OCI-LY3 (cell line): ENCODE results near the gene TSPAN31.

ENCODE experiments used
- EZH2phosphoT487 ChIP-seq: fragments of 200-600 bp; shearing (Covaris generic); IDR thresholded peaks from 2 replicates; pipeline ENCODE4 v1.6.1; 2018; ENCODE audit warnings: antibody characterized with exemption, mixed run types, low read depth
- TF ChIP-seq, protein P1 (sequence below): fragments of 200-600, 300-600 bp; sonication (generic); IDR thresholded peaks from 2 replicates; pipeline ENCODE4 v1.5.1; 2014; ENCODE audit warnings: antibody characterized with exemption, low read length, low read depth

DNA sequence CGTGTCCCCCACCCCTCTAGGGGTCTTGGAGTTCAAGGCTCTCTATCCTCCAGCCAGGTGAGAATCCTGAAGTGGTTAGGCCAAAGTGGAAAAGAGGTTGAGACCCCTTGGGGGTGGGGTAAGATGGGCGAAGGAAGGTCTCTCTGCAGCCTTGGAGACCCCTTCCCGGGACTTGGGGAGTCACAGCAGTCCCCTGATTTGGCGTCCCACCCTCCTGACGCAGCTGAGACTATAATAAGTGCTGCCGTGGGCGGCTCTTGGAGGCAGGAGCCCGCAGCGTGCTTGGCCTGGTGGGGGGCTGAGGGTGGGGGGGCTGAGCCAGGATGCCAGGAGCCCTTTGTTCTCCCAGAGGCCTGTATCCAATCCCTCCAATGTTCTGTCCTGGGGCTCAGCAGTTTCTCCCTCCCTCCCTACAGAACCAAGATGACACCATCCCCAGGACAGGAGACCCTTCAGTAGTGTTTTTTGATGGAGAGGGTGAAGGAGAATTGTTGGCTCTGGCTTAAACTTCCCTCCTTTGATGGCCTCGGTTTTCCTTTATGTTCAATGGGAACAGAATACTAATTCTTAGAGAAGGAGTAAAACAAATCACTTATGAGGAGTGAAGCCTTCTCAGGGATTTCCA, 4.8 kb upstream of the TSPAN31 start:
- TF ChIP-seq, protein P1, sequence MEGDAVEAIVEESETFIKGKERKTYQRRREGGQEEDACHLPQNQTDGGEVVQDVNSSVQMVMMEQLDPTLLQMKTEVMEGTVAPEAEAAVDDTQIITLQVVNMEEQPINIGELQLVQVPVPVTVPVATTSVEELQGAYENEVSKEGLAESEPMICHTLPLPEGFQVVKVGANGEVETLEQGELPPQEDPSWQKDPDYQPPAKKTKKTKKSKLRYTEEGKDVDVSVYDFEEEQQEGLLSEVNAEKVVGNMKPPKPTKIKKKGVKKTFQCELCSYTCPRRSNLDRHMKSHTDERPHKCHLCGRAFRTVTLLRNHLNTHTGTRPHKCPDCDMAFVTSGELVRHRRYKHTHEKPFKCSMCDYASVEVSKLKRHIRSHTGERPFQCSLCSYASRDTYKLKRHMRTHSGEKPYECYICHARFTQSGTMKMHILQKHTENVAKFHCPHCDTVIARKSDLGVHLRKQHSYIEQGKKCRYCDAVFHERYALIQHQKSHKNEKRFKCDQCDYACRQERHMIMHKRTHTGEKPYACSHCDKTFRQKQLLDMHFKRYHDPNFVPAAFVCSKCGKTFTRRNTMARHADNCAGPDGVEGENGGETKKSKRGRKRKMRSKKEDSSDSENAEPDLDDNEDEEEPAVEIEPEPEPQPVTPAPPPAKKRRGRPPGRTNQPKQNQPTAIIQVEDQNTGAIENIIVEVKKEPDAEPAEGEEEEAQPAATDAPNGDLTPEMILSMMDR: no peak
- TF ChIP-seq EZH2phosphoT487: no peak
